Muscle of leg (tissue), 11 donors: ENCODE data around the gene CLCN4. TPM values are rescaled to one million over a fixed set of nuclear protein-coding genes. Genes with fewer than 3 reads are reported as not detected.

Experiments
- DNase-seq: peaks from one replicate; pipeline ENCODE4 v3.0.0; 2013
- H3K27ac ChIP-seq: one replicate; pipeline ENCODE4 v1.5.1; 2013; ENCODE audit warnings: mild to moderate bottlenecking, low read length, control low read depth
- H3K27me3 ChIP-seq: one replicate; pipeline ENCODE4 v1.6.1; 2013; ENCODE audit warnings: low read length; ENCODE audit not compliant: control insufficient read depth, insufficient read depth
- H3K36me3 ChIP-seq: one replicate; pipeline ENCODE4 v1.6.1; 2013; ENCODE audit warnings: low read length; ENCODE audit not compliant: control insufficient read depth, insufficient read depth
- H3K4me1 ChIP-seq: one replicate; pipeline ENCODE4 v1.6.1; 2013; ENCODE audit warnings: low read length; ENCODE audit not compliant: control insufficient read depth, insufficient read depth
- H3K4me3 ChIP-seq: one replicate; pipeline ENCODE4 v1.5.1; 2013; ENCODE audit warnings: low read length, control low read depth
- H3K9me3 ChIP-seq: replicated peaks from 2 replicates; pipeline ENCODE4 v1.6.1; 2013; ENCODE audit warnings: low read depth, low read length; ENCODE audit not compliant: control insufficient read depth
- WGBS: methylation state at CpG from one replicate; pipeline ENCODE4 v1.1.5; 2013; ENCODE audit warnings: missing lambda C conversion rate; ENCODE audit not compliant: insufficient coverage; 5-methylcytosine and 5-hydroxymethylcytosine counted together
- polyA plus RNA-seq, 8 donors: library from polyadenylated mRNA; unstranded; fragments of 120-200 nt; gene quantifications; one replicate each; pipeline versions ENCODE4 v1.2.1 to v1.2.3, GENCODE V29; 2013; ENCODE audit warnings: inconsistent platforms in 1 of 8, low replicate concordance in 1 of 8; ENCODE audit not compliant: insufficient read length in 8 of 8, insufficient read depth in 1 of 8
- total RNA-seq: library from RNA; stranded (reverse); fragments of 120-200 nt; gene quantifications from one replicate; pipeline ENCODE4 v1.2.4, GENCODE V29; 2013

Gene CLCN4
- total and polyA plus RNA-seq, 9 donors: 8.6 to 15.8 (median 12.9) TPM

DNA sequence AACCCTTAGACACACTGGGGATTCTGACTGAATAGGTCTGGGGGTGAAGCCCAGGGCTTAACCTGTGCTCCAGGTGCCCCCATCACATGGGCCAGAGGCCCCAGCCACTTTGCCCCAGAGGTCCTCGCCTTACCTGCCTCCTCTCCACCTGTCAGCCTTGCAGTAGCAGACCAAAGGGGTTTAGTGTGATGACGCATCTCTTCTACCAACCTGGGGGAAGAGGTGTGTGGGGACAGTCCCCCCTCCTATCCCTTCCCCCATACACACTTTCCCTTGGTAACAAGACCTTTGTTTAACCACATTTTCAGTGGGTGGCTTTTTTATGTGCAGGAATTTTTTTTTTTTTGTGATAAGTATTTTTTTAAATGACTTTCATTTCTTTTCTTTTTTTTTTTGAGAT lies 6.3 kb downstream of the CLCN4 start:
- DNase-seq: no peak
- no peak overlapping the region for H3K4me3 ChIP-seq
- peaks cover 26% of the 10 kb centered on the region for H3K4me1 ChIP-seq
- H3K36me3 ChIP-seq: peaks cover 5% of the 10 kb centered on the region
- H3K27ac ChIP-seq: no peak overlapping the region
- WGBS: no CpG with 5 or more reads among the region's 2 CpGs
- H3K27me3 ChIP-seq: peaks cover 45% of the 10 kb centered on the region
- H3K9me3 ChIP-seq: no peaks in the 10 kb centered on the region

DNA sequence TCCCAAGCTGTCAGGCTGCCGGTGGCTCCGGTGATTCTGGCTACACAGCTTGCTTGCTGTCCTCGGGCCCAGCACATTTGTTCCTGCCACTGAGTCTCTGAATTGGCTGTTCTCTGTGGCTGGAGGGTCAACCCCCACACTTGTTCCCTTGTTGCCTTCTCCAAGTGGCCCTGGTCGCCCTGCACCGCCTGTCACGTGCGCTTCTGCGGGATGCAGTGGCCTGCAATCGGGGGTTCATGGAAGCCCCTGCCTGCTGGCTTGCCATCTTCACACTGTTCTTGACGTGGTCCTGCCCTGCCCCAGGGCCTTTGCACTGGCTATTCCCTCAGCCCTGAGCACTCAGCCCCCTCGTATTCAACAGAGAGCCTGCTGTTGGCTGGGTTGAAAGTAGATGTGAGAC lies 8.1 kb downstream of the CLCN4 start:
- no peak overlapping the region for H3K27ac ChIP-seq

DNA sequence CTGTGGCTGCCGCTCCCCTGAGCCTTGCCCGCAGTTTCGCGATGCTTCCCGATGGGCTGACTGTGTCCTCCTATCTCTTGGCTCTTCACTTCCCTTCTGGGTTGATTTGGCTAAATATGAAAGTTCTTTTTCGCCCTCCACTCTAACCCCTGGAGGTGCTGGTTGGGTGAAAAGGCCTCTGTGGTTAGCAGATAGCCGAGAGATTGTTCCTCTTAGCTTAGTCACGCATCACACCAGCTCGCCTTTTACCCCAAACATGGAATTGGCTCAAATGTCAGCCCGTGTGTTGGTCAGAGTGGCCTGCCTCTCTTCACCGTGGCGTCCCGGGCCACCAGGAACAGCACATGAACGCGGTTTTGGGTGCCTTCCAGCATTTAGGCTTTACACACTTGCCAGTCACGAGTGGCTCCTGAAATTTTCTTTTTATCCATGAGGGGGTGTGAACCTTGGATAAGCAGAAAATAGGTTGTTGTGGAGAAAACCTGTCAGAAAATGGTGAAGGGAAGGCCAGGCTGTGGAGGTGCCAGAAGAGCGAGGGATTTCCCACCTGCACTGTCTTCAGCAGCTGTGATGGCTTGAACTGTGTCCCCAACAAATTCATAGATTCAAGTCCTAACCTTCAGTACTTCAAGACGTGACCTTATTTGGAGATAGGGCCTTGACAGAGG lies 8.9 kb downstream of the CLCN4 start:
- Histone ChIP-seq H3K4me1 (peaks cover 6% of the 10 kb centered on the region), H3K27ac (no peak overlapping the region)
- 79% methylated on average over 7 of the region's 18 CpGs for WGBS

More for the DNA sequence above, 8.1 kb downstream of the CLCN4 start:
- Histone ChIP-seq H3K27me3 (peaks cover 37% of the 10 kb centered on the region), H3K4me1 (peaks cover 13% of the 10 kb centered on the region), H3K4me3 (no peak overlapping the region), H3K36me3 (peaks cover 5% of the 10 kb centered on the region), H3K9me3 (no peaks in the 10 kb centered on the region)
- WGBS: 89% methylated on average over 9 of the region's 11 CpGs
- DNase-seq: no peak

DNA sequence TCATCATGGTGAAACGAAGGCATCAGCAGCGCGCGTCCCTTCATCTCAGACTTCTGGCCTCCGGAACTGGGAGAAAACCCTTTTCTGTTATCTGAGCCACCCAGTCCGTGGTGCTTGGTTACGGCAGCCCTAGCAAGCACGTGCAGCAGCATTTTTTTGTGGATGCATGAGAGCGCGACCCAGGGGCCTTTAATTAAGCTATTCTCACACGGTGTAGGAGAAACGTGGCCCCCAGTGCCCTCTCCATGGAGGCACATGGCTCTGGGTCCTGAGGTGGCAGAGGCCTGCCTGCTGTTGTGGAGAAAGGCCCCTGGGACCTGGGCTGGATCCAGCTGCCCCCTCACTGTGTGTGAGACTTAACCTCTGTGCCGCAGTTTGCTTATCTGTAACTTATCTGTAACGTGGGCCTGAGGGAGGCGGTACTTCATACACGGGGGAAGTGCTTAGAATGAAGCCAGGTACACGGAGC lies 9.5 kb downstream of the CLCN4 start:
- Histone ChIP-seq H3K4me1 (peaks cover 5% of the 10 kb centered on the region), H3K36me3 (peaks cover 2% of the 10 kb centered on the region), H3K4me3 (no peak overlapping the region), H3K9me3 (no peaks in the 10 kb centered on the region), H3K27ac (no peak overlapping the region), H3K27me3 (peaks cover 26% of the 10 kb centered on the region)
- DNase-seq: no peak
- 77% methylated on average over 11 of the region's 17 CpGs for WGBS

More for the DNA sequence above, 8.9 kb downstream of the CLCN4 start:
- Histone ChIP-seq H3K9me3 (no peaks in the 10 kb centered on the region), H3K27me3 (peaks cover 30% of the 10 kb centered on the region), H3K4me3 (no peak overlapping the region), H3K36me3 (peaks cover 3% of the 10 kb centered on the region)
- DNase-seq: no peak

DNA sequence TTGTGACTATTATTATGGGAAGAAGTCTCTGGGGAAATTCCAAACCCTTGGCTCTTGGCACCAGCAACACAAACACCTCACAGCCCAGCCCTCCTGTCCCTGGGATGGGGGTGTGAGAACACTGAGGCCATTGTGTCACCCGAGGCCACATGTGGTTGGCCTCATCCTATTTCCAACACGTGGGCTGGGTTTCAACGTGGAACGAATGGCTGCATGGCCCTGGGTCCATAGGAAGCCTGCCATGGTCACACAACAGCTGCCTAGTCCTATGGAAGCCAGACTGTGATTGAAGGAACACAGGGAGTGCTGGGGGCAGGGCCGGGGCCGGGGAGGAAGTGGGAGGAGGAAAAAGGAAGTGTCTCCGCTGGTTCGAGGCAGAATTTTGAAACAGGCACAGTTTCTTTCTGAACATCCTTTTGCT lies 10.0 kb downstream of the CLCN4 start:
- peaks cover under 1% of the 10 kb centered on the region for H3K36me3 ChIP-seq
- H3K27ac ChIP-seq: no peak overlapping the region
- H3K4me3 ChIP-seq: no peak overlapping the region
- H3K4me1 ChIP-seq: peaks cover 5% of the 10 kb centered on the region
- H3K9me3 ChIP-seq: no peaks in the 10 kb centered on the region
- peak; percentile 62 for DNase-seq
- H3K27me3 ChIP-seq: peaks cover 28% of the 10 kb centered on the region
- 54% methylated on average over 8 of the region's 8 CpGs for WGBS

DNA sequence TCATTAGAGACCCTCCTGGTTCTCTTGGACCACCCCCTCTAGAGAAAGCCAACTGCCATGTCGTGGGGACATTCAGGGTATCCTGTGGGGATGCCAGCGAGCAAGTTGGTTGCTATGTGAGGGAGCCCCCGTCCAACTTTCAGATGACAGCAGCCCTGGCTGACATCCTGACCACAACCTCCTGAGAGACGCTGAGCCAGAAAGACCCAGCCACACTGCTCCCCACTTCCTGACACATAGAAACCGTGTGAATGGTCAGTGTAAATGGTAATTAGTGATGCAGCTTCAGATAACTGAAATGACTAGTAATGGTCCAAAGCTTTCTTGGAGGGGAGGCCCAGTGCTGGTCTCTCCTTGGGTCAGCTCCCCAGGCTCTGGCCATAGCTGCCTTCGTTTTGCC lies 10.8 kb downstream of the CLCN4 start:
- H3K4me3 ChIP-seq: no peak overlapping the region
- H3K27me3 ChIP-seq: peaks cover 28% of the 10 kb centered on the region
- no peaks in the 10 kb centered on the region for H3K36me3 ChIP-seq
- H3K27ac ChIP-seq: no peak overlapping the region
- DNase-seq: no peak
- no CpG with 5 or more reads among the region's 6 CpGs for WGBS
- no peaks in the 10 kb centered on the region for H3K9me3 ChIP-seq
- H3K4me1 ChIP-seq: peaks cover 5% of the 10 kb centered on the region

DNA sequence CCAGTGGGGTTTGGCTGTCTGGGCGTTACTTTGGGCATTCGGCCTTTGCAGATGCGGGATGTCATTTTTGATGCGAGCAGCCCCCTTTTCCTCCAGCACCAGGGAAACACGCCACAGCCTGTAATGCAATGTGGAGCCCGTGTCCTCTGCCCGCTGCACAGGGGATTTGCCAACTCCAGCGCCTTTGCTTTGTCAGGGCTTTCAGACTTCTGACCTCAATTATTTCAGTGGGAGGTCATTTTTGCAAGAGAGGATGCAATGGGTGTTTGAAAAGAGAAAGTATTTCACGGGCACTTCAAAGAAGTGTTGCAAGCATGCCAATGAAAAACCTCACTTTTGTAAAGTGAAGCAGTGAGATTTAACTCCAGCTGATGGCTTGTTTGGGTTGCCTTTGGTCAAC lies 11.5 kb downstream of the CLCN4 start:
- no peak overlapping the region for H3K4me3 ChIP-seq
- peaks cover 30% of the 10 kb centered on the region for H3K27me3 ChIP-seq
- peaks cover 10% of the 10 kb centered on the region for H3K4me1 ChIP-seq
- no peak for DNase-seq
- H3K36me3 ChIP-seq: no peaks in the 10 kb centered on the region
- 86% methylated on average over 9 of the region's 9 CpGs for WGBS
- no peak overlapping the region for H3K27ac ChIP-seq
- no peaks in the 10 kb centered on the region for H3K9me3 ChIP-seq

DNA sequence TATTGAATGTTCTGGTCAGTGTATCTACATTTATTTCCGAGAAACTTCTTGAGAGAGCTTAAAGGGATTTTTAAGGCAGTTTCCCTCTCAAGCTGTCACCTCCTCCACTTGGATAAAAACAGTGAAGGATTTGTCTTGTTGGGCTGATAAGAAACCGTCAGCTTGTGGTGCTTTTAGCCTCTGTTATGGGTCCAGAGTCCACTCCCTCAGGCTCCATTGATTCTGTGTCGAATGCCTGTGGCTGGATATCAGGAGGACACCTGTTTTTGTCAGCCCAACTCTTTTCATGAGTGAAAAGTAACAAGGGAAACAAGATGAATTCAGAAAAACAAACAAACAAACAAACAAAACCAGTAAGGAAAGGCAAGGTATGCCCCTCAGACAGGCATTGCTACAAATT lies 12.4 kb downstream of the CLCN4 start:
- peaks cover 33% of the 10 kb centered on the region for H3K27me3 ChIP-seq
- peaks cover 19% of the 10 kb centered on the region for H3K4me1 ChIP-seq
- no peaks in the 10 kb centered on the region for H3K9me3 ChIP-seq
- H3K4me3 ChIP-seq: no peak overlapping the region
- no peaks in the 10 kb centered on the region for H3K36me3 ChIP-seq
- no peak overlapping the region for H3K27ac ChIP-seq
- WGBS: no CpG with 5 or more reads among the region's 3 CpGs
- no peak for DNase-seq

DNA sequence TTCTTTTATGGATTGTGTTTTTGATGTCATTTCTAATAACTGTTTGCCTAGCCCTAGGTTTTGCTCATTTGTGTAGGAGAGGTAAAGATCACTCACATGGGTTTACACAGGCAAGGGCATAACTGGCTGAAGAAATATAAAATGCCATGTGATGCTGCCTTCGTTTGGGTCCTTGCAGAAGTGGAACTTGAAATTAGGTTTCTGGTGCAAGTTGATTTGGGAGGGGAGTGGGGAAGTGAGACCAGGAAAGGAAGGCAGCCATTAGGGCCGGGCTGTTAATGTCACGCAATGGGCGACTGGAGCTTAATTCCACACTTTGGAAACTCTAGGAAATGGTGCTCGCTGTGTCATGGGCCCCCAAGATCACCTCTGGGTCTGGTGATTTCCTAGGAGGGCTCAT lies 14.5 kb downstream of the CLCN4 start:
- Histone ChIP-seq H3K36me3 (no peaks in the 10 kb centered on the region), H3K27me3 (peaks cover 43% of the 10 kb centered on the region), H3K4me3 (no peak overlapping the region), H3K27ac (no peak overlapping the region), H3K9me3 (no peaks in the 10 kb centered on the region), H3K4me1 (peaks cover 29% of the 10 kb centered on the region)
- DNase-seq: no peak
- 61% methylated on average over 5 of the region's 5 CpGs for WGBS

DNA sequence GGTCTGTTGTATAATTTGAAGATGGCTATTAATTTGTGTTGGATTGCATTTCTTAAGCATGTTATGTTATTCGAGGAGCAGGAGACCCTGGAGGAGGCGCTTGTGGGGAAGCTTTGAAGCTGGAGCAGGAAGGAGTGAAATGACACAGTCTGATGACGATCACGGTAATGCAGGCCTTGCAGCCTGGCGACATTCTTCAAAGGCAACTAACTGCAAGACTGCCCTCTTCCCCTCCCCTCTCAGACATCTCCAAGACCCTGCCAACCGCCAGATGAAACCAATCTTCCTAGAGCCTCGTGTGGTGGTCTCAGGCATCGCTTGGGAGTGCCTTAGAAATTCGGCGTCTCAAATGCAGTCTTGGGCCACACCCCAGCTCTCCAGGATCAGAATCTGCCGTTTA lies 16.1 kb downstream of the CLCN4 start:
- peak overlapping the region; percentile 28 for H3K4me3 ChIP-seq
- peaks cover 49% of the 10 kb centered on the region for H3K27me3 ChIP-seq
- peaks cover 25% of the 10 kb centered on the region for H3K4me1 ChIP-seq
- DNase-seq: peak; percentile 57
- no peaks in the 10 kb centered on the region for H3K36me3 ChIP-seq
- 34% methylated on average over 8 of the region's 11 CpGs for WGBS
- no peaks in the 10 kb centered on the region for H3K9me3 ChIP-seq
- peak overlapping the region; percentile 75 for H3K27ac ChIP-seq
